Mucosa of gallbladder (tissue), 1 donor: ENCODE data around the gene NKAP. TPM values are rescaled to one million over a fixed set of nuclear protein-coding genes. Genes with fewer than 3 reads are reported as not detected.
"Not testable (repeated sequence)": the region's sequence is repeated elsewhere in the genome, so short reads cannot be mapped to it uniquely, and the experiment has no call there.

Experiments
- DNase-seq: peaks from one replicate; pipeline ENCODE4 v3.0.0-alpha.2; 2020; ENCODE audit warnings: low spot score
- total RNA-seq: library from RNA; stranded (reverse); gene quantifications from one replicate; pipeline ENCODE4 v1.2.1, GENCODE V29; 2021
- donor health status: DM: no; HTN: no; CAD: no.

The NKAP gene
- total RNA-seq, 1 donor from 2014 or later: 7.1 TPM

- DNase-seq: no peak
Measured at GRCh38 chrX:119941336-119941735, 2.2 kb downstream of the NKAP start.

GRCh38 chrX:119935215-119935874, 8.2 kb downstream of the NKAP start:
- DNase-seq: no peak

DNA sequence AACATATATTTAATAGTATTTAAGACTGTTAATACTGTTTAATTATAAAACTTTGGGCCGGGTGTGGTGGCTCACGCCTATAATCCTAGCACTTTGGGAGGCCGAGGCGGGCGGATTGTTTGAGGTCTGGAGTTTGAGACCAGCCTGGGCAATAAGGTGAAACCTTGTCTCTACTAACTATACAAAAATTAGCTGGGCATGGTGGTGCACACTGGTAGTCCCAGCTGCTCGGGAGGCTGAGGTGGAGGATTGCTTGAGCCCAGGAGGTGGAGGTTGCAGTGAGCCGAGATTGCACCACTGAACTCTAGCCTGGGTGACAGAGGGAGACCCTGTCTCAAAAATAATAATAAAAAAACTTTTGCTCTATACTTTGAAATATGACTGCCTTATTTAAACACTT, 21.2 kb downstream of the NKAP start:
- DNase-seq: not testable (repeated sequence)

DNA sequence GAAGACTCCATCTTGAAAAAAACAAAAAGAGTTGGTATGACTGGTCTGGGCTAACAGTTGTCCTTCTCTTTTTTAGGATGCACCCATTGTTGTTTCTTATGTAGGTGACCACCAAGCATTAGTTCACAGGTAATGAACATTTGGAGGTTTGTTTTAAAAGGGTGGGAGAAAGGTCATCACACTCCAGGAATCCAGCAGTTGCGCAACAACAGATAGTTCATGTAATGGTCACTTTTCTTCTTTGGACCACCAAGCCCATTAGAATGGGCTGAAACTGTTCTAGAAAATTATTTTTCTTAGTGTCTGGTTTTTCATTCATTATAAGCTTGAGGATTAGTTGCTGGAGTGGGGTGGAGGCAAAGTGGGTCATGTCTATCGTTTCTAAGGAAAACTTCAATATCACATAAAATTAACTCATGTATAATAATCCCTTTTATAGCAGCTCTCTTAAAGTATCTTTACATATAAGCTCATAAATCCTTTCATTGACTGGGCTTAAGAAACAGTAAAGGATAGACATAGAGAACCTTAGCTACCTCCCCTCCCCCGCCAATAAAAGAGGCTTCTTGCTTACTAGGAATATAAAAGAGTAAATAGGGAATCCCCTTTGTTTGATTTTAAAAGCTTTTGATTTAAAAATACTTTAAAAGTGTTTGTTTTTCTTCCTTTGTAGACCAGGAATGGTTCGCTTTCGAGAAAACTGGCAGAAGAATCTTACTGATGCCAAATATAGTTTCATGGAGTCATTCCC, 23.5 kb downstream of the NKAP start:
- no peak for DNase-seq

DNA sequence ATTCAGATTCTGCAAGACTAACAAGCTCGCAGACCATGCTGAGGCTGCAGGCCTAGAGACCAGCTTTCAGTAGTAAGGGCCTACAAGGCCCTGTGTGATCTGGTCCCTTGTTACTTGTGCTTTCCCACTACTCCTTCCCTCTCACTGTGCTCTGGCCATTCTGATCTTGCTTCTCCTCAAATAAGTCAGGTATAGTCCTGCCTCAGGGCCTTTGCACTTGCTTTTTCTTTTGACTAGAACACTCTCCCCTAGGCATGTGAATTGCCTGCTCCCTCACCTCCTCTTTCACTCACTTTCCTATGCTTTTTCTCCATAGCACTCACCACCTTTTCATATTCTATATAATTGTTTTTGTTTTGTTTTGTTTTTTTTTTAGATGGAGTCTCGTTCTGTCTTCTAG, 25.7 kb downstream of the NKAP start:
- no peak for DNase-seq

DNA sequence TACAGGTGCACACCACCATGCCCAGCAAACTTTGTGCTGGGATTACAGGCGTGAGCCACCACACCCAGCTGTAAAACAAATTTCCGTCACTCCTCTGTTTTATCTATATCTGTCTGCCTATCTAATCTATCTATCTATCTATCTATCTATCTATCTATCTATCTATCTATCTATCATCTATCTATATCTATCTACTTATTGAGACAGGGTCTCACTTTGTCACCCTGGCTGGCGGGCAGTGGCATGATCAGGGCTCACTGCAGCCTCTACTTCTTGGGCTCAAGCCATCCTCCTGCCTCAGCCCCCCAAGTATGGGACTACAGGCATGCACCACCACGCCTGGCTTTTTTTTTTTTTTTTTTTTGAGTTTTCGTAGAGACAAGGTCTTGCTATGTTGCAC, 27.2 kb downstream of the NKAP start:
- no peak for DNase-seq

DNA sequence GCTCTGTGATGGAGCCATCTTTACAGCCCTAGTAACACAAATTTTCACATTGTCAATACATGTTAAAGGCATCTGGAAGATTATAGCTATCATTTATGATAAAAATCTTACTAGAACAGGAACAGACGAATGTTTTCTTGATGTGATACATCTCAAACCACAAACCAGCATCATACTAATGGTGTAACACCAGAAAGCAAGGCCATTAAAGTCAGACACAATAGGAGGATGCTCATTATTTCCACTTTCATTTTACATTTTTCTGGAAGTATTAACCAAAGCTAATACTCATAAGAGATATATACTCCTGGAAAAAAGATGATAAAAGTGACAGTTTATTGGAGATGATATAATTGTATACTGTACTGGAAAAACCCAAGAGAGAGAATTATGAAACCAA, 42.6 kb downstream of the NKAP start:
- no peak for DNase-seq

- no peak for DNase-seq
Measured at GRCh38 chrX:119899125-119899524, 44.4 kb downstream of the NKAP start.

DNA sequence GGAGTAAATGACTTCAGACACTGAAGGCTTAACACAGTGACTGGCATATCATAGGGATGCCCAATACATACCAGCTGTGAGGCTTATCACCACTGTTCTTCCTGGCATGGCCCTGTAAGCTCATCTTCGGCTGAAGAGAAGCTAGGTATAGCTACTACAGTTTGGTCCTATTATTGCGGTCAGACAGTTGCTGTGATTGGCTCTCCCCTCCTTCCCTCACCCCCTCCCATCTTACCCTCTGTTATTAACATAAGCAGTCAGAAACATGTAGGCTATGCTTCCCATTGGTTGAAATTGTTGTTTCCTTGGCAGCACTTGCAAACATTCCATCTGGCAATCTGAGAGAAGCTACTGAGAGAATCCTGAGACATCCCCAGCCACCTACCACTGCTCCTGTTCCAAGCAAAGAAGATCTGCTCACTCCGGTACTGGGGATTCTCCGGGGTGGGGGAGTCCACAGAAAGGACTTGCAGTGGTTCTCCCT, 47.7 kb downstream of the NKAP start, which contains the start of gene AKAP14:
TSS of gene AKAP14 (plus strand) at position 51 of the 484 bp plus-strand sequence. CDS start 7,331 bp downstream, outside the sequence.
- no peak for DNase-seq

- DNase-seq: not testable (repeated sequence)
Measured at GRCh38 chrX:119891961-119892692, 51.4 kb downstream of the NKAP start.

GRCh38 chrX:119890626-119891025, 52.9 kb downstream of the NKAP start:
- not testable (repeated sequence) for DNase-seq

DNA sequence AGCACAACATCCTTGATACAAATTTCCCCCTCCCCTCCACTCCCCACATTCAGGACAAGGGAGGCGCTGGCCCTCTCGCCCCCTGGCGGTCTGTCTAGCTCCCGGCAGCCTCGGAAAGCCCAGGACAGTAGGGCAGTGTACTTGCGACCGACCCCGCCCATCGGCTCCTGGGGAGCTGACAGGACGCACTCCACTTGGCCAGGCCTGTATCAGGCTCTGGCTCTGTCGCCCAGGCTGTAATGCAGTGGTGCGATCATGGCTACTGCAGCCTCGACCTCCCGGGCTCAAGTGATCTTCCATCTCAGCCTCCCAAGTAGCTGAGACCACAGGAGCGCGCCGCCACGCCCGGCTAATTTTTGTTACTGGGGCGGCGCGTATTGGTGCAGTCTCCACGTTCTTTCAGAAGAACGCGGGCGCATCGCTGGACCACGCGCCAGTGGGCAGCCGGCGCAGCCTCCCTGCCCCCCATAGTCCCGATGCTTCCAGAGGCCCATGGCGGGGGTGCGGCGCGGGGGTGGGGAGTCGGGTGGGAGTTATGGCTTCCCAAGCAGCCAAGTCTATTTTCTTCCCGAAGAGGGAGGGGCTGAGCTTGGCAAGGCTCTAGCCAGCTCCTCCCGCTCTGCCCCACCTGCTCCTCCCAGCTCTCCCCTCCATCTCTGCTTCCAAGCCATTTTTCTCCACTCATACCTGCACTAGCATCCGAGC, 55.7 kb downstream of the NKAP start:
- DNase-seq: peak; percentile 24

GRCh38 chrX:119885554-119886428, 57.8 kb downstream of the NKAP start:
- no peak for DNase-seq

- peak; percentile 14 for DNase-seq
Measured at GRCh38 chrX:119880552-119881437, 62.8 kb downstream of the NKAP start.

DNA sequence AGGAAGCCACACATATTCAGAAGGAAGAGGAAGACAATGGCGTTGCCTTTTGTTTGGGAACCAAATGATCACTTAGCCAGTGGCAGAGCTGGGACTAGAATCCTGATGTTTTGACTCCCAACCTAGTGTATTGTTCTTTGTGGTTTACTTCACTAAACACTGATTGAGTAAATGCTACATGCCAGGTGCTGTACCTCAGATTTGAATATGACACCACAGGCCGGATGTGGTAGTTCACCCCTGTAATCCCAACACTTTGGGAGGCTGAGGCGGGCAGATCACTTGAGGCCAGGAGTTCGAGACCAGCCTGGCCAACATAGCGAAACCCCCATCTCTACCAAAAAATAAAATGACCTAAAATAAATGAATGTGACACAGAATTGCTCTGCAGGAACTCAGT, 63.5 kb downstream of the NKAP start:
- no peak for DNase-seq

GRCh38 chrX:119878740-119879139, 64.8 kb downstream of the NKAP start:
- no peak for DNase-seq

DNA sequence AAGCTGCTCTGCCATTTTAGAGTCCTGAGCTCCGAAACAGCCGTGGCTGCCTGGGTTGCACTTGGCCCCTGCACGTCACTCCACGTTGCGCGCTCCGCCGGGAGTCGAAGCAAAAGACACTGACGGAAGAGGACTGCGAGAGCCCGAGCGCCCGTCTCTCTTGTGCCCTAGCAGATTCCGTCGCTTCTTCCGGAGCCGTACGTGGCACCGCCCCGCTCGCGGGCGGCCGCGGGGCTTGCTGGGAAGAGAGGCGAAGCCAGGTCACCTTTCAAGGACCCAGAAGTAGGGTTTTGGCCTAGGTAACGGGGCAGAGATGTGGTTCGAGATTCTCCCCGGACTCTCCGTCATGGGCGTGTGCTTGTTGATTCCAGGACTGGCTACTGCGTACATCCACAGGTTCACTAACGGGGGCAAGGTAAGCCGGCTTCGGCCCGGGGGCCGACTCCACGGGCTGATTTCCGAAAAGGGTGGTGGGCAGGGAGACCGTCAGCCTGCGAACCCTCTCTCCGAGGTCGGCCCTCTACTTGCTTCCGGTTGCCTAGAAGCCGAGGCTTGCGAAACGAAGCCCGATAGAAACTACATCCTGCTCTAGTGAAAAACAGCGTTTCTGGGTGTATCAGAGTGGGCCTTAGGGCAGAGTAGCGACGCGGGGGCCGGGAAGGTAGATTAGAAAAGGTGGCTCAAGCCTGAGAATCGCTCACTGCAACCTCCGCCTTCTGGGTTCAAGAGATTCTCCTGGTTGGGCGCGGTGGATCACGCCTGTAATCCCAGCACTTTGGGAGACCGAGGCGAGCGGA, 71.8 kb downstream of the NKAP start, which contains the start of the genes NDUFA1 and RNF113A:
TSS of gene NDUFA1 (plus strand) at position 234 of the 797 bp plus-strand sequence. CDS start at position 314, 80 bp downstream.
TSS of gene RNF113A (minus strand) at position 135 of the 797 bp plus-strand sequence. CDS start at position 15, 120 bp downstream.
- DNase-seq: peak; percentile 82

DNA sequence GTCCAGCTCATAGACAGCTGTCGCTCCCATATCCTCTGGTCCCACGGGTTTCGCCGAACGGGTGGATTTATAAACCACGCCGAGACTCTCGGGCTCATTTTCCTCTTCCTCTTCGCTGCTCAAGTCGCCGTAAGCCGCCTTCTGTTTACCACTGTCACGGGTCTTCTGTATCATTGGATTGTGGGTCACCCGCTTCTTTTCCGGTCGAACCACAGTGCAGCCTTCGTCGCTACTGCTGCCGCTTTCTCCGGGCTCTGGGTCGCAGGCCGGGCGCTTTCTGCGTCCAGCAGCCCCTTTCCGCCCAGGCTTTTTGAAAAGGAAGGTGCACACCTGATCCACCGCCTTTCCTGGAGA, 72.3 kb downstream of the NKAP start:
- DNase-seq: no peak
